Measurements from ENCODE around the gene ATP2B1.

Gene ATP2B1

GRCh38 chr12:89753997-89754396 lies 45.4 kb upstream of the ATP2B1 start:
- Histone ChIP-seq H3K9me3 (ENCODE audit: insufficient read depth, low read depth, low read length) (peaks cover 9% of the 10 kb centered on the region), H3K27ac (ENCODE audit: low read depth, low read length) (no peak overlapping the region), H3K23ac (ENCODE audit: low read length) (no peak overlapping the region), H3K79me1 (ENCODE audit: low read length) (peaks cover 3% of the 10 kb centered on the region), H3K27me3 (ENCODE audit: insufficient read depth, low read length) (no peaks in the 10 kb centered on the region), H3K4me1 (ENCODE audit: control insufficient read depth in 1 of 2, insufficient read depth in 2 of 2, low read length in 2 of 2) (peaks cover 0 to 3% of the 10 kb centered on the region in 2 experiments), H3K4me2 (ENCODE audit: low read length) (no peak overlapping the region), H4K91ac (ENCODE audit: low read depth, low read length) (no peak overlapping the region), H2AFZ (ENCODE audit: insufficient read depth, low read length, poor library complexity) (no peak overlapping the region), H2BK120ac (ENCODE audit: insufficient read depth, low read length, poor library complexity) (no peak overlapping the region), H2AK5ac (ENCODE audit: low read length) (no peak overlapping the region), H3K4ac (ENCODE audit: low read depth, low read length) (no peak overlapping the region), H4K8ac (ENCODE audit: low read depth, low read length) (no peak overlapping the region), H3K18ac (ENCODE audit: low read length) (no peak overlapping the region), H3K14ac (ENCODE audit: low read length) (no peak overlapping the region), H2BK5ac (ENCODE audit: low read depth, low read length, poor library complexity) (no peak overlapping the region), H3K79me2 (ENCODE audit: control insufficient read depth, insufficient read depth, low read length, poor library complexity) (no peaks in the 10 kb centered on the region), H3K36me3 (ENCODE audit: control insufficient read depth in 1 of 2, insufficient read depth in 2 of 2, low read length in 2 of 2) (no peaks in the 10 kb centered on the region), H3K4me3 (ENCODE audit: low read depth, low read length) (no peak overlapping the region), H2BK12ac (ENCODE audit: low read length) (no peak overlapping the region), H4K12ac (ENCODE audit: low read depth, low read length) (no peak overlapping the region), H3K9ac (ENCODE audit: low read length) (no peak overlapping the region)
- no CpG with 5 or more reads among the region's 3 CpGs for WGBS (ENCODE audit: extremely low coverage, insufficient coverage, insufficient read length)
- no peak for DNase-seq

DNA sequence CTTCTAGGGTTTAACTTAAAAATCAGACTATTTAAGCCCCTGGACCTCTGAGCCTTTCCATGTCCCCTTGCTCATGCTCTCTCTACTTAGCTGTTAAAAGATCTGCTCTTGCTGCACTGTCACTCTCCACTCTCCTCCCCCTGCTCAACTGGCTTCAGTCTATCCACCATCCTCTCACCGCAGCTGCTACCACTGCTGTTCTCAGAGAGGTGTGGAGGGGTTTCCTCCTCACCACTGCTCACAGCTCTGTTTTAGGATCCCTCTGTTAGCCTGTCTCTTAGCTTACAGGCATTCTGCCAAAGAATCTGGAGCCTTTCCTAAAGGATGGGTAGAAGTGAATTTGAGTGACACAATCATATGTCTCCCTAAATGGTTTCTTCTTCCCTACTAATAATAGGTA lies 43.7 kb upstream of the ATP2B1 start:
- H3K27ac ChIP-seq (ENCODE audit: low read depth, low read length), result no peak overlapping the region
- no peak overlapping the region for H2BK120ac ChIP-seq (ENCODE audit: insufficient read depth, low read length, poor library complexity)
- H3K4me3 ChIP-seq (ENCODE audit: low read depth, low read length), result no peak overlapping the region
- no peaks in the 10 kb centered on the region for H3K36me3 ChIP-seq (ENCODE audit: control insufficient read depth in 1 of 2, insufficient read depth in 2 of 2, low read length in 2 of 2)
- H3K4me2 ChIP-seq (ENCODE audit: low read length), result no peak overlapping the region
- no peaks in the 10 kb centered on the region for H3K79me2 ChIP-seq (ENCODE audit: control insufficient read depth, insufficient read depth, low read length, poor library complexity)
- H3K14ac ChIP-seq (ENCODE audit: low read length), result no peak overlapping the region
- peaks cover 0 to 3% of the 10 kb centered on the region in 2 experiments for H3K4me1 ChIP-seq (ENCODE audit: control insufficient read depth in 1 of 2, insufficient read depth in 2 of 2, low read length in 2 of 2)
- H3K23ac ChIP-seq (ENCODE audit: low read length), result no peak overlapping the region
- no peaks in the 10 kb centered on the region for H3K27me3 ChIP-seq (ENCODE audit: insufficient read depth, low read length)
- no peak overlapping the region for H4K12ac ChIP-seq (ENCODE audit: low read depth, low read length)
- H2BK5ac ChIP-seq (ENCODE audit: low read depth, low read length, poor library complexity), result no peak overlapping the region
- WGBS (ENCODE audit: extremely low coverage, insufficient coverage, insufficient read length), result no CpG with 5 or more reads among the region's 1 CpG
- H4K91ac ChIP-seq (ENCODE audit: low read depth, low read length), result peak overlapping the region; percentile 35
- H3K79me1 ChIP-seq (ENCODE audit: low read length), result peaks cover 3% of the 10 kb centered on the region
- no peak overlapping the region for H2AFZ ChIP-seq (ENCODE audit: insufficient read depth, low read length, poor library complexity)
- no peak for DNase-seq
- no peak overlapping the region for H3K9ac ChIP-seq (ENCODE audit: low read length)
- peaks cover 9% of the 10 kb centered on the region for H3K9me3 ChIP-seq (ENCODE audit: insufficient read depth, low read depth, low read length)
- no peak overlapping the region for H3K4ac ChIP-seq (ENCODE audit: low read depth, low read length)
- peak overlapping the region; percentile 23 for H2BK12ac ChIP-seq (ENCODE audit: low read length)
- H2AK5ac ChIP-seq (ENCODE audit: low read length), result no peak overlapping the region
- no peak overlapping the region for H4K8ac ChIP-seq (ENCODE audit: low read depth, low read length)
- H3K18ac ChIP-seq (ENCODE audit: low read length), result no peak overlapping the region

DNA sequence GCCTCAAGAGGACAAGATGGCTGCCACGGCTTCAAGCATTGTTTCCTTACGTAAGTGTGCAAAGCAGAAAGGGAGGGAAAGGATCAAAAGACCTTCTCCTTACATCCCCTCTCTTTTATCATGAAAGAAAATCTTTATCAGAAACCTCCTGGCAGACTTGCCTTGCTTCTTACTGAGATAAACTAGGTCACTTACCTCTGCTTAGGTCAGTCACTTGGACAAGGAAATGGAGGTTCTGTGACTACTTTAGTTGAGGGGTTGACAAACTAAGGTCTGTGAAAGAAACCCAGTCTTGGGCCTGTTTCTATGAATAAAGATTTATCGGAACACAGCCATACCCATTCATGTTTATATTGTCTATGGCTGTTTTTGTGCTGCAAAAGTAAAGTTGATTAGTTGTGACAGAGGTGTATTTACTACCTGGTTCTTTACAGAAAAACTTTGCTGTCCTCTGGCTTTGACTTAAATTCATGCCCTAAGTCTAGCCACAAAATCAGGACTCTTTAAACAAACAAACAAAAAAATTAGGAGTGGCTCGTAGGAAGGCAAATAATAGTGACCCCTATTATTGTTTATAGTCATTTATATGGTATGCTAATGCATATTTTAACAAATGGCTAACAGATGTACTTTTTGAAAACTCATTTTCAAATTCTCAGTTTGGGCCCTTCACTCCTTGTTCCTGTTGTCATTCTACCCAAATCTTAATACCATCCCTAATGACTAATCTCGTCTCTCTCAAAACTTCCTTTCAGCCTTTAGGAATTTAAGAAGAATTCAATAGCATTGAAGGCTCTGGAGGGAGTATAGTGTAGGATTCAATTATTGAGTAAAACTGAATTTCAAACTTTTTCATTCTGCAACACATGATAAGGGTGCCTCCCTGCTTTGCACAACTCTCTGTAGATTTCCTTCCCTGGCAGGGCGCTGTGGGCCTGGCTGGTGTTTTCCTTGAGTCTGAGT lies 42.0 kb upstream of the ATP2B1 start:
- peak in 1 of 2 donors; percentile 49 for DNase-seq
- no peak overlapping the region for H3K4ac ChIP-seq (ENCODE audit: low read depth, low read length)
- peak overlapping the region; percentile 89 for H2BK12ac ChIP-seq (ENCODE audit: low read length)
- no peak overlapping the region for H3K9ac ChIP-seq (ENCODE audit: low read length)
- no peak overlapping the region for H3K4me2 ChIP-seq (ENCODE audit: low read length)
- H3K18ac ChIP-seq (ENCODE audit: low read length), result no peak overlapping the region
- peaks cover 0 to 1% of the 10 kb centered on the region in 2 experiments for H3K4me1 ChIP-seq (ENCODE audit: control insufficient read depth in 1 of 2, insufficient read depth in 2 of 2, low read length in 2 of 2)
- no peak overlapping the region for H3K23ac ChIP-seq (ENCODE audit: low read length)
- H2AK5ac ChIP-seq (ENCODE audit: low read length), result no peak overlapping the region
- H2AFZ ChIP-seq (ENCODE audit: insufficient read depth, low read length, poor library complexity), result no peak overlapping the region
- no peak overlapping the region for H3K4me3 ChIP-seq (ENCODE audit: low read depth, low read length)
- no peak overlapping the region for H4K12ac ChIP-seq (ENCODE audit: low read depth, low read length)
- no peak overlapping the region for H3K27ac ChIP-seq (ENCODE audit: low read depth, low read length)
- H2BK5ac ChIP-seq (ENCODE audit: low read depth, low read length, poor library complexity), result no peak overlapping the region
- no CpG with 5 or more reads among the region's 6 CpGs for WGBS (ENCODE audit: extremely low coverage, insufficient coverage, insufficient read length)
- no peaks in the 10 kb centered on the region for H3K36me3 ChIP-seq (ENCODE audit: control insufficient read depth in 1 of 2, insufficient read depth in 2 of 2, low read length in 2 of 2)
- H3K27me3 ChIP-seq (ENCODE audit: insufficient read depth, low read length), result no peaks in the 10 kb centered on the region
- H4K8ac ChIP-seq (ENCODE audit: low read depth, low read length), result no peak overlapping the region
- H4K91ac ChIP-seq (ENCODE audit: low read depth, low read length), result no peak overlapping the region
- peaks cover 9% of the 10 kb centered on the region for H3K9me3 ChIP-seq (ENCODE audit: insufficient read depth, low read depth, low read length)
- no peak overlapping the region for H3K14ac ChIP-seq (ENCODE audit: low read length)
- H2BK120ac ChIP-seq (ENCODE audit: insufficient read depth, low read length, poor library complexity), result peak overlapping the region; percentile 43
- peaks cover 1% of the 10 kb centered on the region for H3K79me1 ChIP-seq (ENCODE audit: low read length)
- no peaks in the 10 kb centered on the region for H3K79me2 ChIP-seq (ENCODE audit: control insufficient read depth, insufficient read depth, low read length, poor library complexity)

- no peak overlapping the region for H4K12ac ChIP-seq (ENCODE audit: low read depth, low read length)
Observed at GRCh38 chr12:89748791-89749190, 40.2 kb upstream of the ATP2B1 start.

More at GRCh38 chr12:89748791-89749190, 40.2 kb upstream of the ATP2B1 start:
- Histone ChIP-seq H2BK5ac (ENCODE audit: low read depth, low read length, poor library complexity) (no peak overlapping the region), H3K79me2 (ENCODE audit: control insufficient read depth, insufficient read depth, low read length, poor library complexity) (no peaks in the 10 kb centered on the region), H2BK120ac (ENCODE audit: insufficient read depth, low read length, poor library complexity) (no peak overlapping the region), H3K27ac (ENCODE audit: low read depth, low read length) (no peak overlapping the region), H3K4ac (ENCODE audit: low read depth, low read length) (no peak overlapping the region), H3K18ac (ENCODE audit: low read length) (no peak overlapping the region), H3K14ac (ENCODE audit: low read length) (no peak overlapping the region), H3K27me3 (ENCODE audit: insufficient read depth, low read length) (no peaks in the 10 kb centered on the region), H3K36me3 (ENCODE audit: control insufficient read depth in 1 of 2, insufficient read depth in 2 of 2, low read length in 2 of 2) (no peaks in the 10 kb centered on the region), H2AK5ac (ENCODE audit: low read length) (no peak overlapping the region), H4K91ac (ENCODE audit: low read depth, low read length) (no peak overlapping the region), H3K79me1 (ENCODE audit: low read length) (peaks cover 1% of the 10 kb centered on the region), H3K9me3 (ENCODE audit: insufficient read depth, low read depth, low read length) (peaks cover 9% of the 10 kb centered on the region), H3K4me2 (ENCODE audit: low read length) (no peak overlapping the region), H2AFZ (ENCODE audit: insufficient read depth, low read length, poor library complexity) (no peak overlapping the region), H2BK12ac (ENCODE audit: low read length) (no peak overlapping the region), H3K23ac (ENCODE audit: low read length) (no peak overlapping the region), H3K4me3 (ENCODE audit: low read depth, low read length) (no peak overlapping the region), H3K4me1 (ENCODE audit: control insufficient read depth in 1 of 2, insufficient read depth in 2 of 2, low read length in 2 of 2) (peaks cover 0 to 1% of the 10 kb centered on the region in 2 experiments), H4K8ac (ENCODE audit: low read depth, low read length) (no peak overlapping the region), H3K9ac (ENCODE audit: low read length) (no peak overlapping the region)
- no peak for DNase-seq
- WGBS (ENCODE audit: extremely low coverage, insufficient coverage, insufficient read length), result no CpG with 5 or more reads among the region's 1 CpG

Measured in trophoblast cell (in vitro differentiated cells and primary cell).